BJ (cell line): ENCODE measurements around the gene CR1. TPM values are rescaled to one million over a fixed set of nuclear protein-coding genes. Genes with fewer than 3 reads are reported as not detected.

Experiments
- CTCF ChIA-PET: fragments of 350-600 bp; formaldehyde crosslinking; extraction: SDS; loops from one replicate; lab custom pipeline; 2021; ENCODE audit warnings: antibody characterized with exemption, inconsistent platforms; lab: Yijun Ruan, JAX
- POLR2A ChIA-PET: fragments of 300-600 bp; sonication (Branson Sonifier 250); formaldehyde crosslinking; extraction: SDS; loops from one replicate; lab custom pipeline; 2021; ENCODE audit warnings: antibody characterized with exemption; lab: Charles Lee
- DNase-seq: peaks from one replicate; pipeline ENCODE4 v3.0.0-alpha.2; 2011; ENCODE audit warnings: low read depth
- H3K27me3 ChIP-seq: 2 replicates; pipeline ENCODE4 v1.6.0; 2011; ENCODE audit warnings: low read length; ENCODE audit not compliant: control insufficient read depth, insufficient read depth
- H3K36me3 ChIP-seq: 2 replicates; pipeline ENCODE4 v1.5.1; 2011; ENCODE audit warnings: low read length; ENCODE audit not compliant: control insufficient read depth, insufficient read depth
- H3K4me3 ChIP-seq: 2 replicates; pipeline ENCODE4 v1.5.1; 2011; ENCODE audit warnings: low read depth, mild to moderate bottlenecking, control low read depth, low read length
- polyA plus RNA-seq: library from polyadenylated mRNA; depleted of rRNA; stranded (reverse); fragments of >200 nt; gene quantifications from 2 replicates; pipeline ENCODE4 v1.2.3, GENCODE V29; 2011; rRNA removed
- TF ChIP-seq, protein P1 (sequence below): IDR thresholded peaks from 2 replicates; pipeline ENCODE4 v1.5.1; 2011; ENCODE audit warnings: low read depth, mild to moderate bottlenecking, control low read depth, inconsistent platforms, low read length, moderate library complexity; ENCODE audit not compliant: insufficient read depth

Gene CR1
- polyA plus RNA-seq, 1 experiment = not detected

DNA sequence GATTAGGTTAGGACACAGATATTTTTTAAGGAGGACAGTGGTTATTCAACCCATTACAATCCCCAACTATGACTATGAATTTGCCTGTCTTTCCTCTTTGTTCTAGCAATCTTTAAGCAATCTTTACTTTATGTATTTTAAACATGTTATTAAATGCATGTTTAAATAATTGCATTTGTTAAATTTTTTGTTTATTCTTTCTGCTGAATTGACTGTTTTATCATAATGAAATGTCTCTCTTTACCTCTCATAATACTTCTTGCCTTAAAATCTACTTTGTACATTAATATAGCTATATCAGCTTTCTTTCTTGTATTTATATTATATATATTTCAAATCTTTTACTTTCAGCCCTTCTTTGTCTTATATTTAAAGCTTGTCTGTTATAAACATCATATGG is 195.1 kb downstream of the CR1 start:
- Histone ChIP-seq H3K27me3 (peaks cover 3% of the 10 kb centered on the region; the same call in 1 of the 2 replicates), H3K36me3 (no peaks in the 10 kb centered on the region), H3K4me3 (no peak overlapping the region)
- CTCF ChIA-PET = no interaction called here
- TF ChIP-seq, protein P1, sequence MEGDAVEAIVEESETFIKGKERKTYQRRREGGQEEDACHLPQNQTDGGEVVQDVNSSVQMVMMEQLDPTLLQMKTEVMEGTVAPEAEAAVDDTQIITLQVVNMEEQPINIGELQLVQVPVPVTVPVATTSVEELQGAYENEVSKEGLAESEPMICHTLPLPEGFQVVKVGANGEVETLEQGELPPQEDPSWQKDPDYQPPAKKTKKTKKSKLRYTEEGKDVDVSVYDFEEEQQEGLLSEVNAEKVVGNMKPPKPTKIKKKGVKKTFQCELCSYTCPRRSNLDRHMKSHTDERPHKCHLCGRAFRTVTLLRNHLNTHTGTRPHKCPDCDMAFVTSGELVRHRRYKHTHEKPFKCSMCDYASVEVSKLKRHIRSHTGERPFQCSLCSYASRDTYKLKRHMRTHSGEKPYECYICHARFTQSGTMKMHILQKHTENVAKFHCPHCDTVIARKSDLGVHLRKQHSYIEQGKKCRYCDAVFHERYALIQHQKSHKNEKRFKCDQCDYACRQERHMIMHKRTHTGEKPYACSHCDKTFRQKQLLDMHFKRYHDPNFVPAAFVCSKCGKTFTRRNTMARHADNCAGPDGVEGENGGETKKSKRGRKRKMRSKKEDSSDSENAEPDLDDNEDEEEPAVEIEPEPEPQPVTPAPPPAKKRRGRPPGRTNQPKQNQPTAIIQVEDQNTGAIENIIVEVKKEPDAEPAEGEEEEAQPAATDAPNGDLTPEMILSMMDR = no peak
- DNase-seq = no peak
- POLR2A ChIA-PET = no interaction called here

Other genes with a start within 250 kb of the CR1 start
- 31.0 and 51.0 TPM in 2 replicates for gene CD55, start 174.5 kb upstream of the CR1 start, polyA plus RNA-seq
- gene CR2, start 41.8 kb upstream of the CR1 start, polyA plus RNA-seq = not detected in 2 replicates
- not detected in 2 replicates for gene CR1L, start 149.0 kb downstream of the CR1 start, polyA plus RNA-seq